Astrocyte of the cerebellum (primary cell): ENCODE data around the gene TRIM54.

Experiments
- DNase-seq: peaks from one replicate; pipeline ENCODE4 v3.0.0-alpha.2; 2011; ENCODE audit warnings: low read depth
- H3K4me3 ChIP-seq: 2 replicates; pipeline ENCODE4 v1.5.1; 2011; ENCODE audit warnings: mild to moderate bottlenecking, low read depth, low read length, moderate library complexity
- in situ Hi-C: cut with HindIII; loops from 2 replicates; pipeline ENCODE4 v1.10.0; 2017; ENCODE audit warnings: low sequenced_read_pairs
- TF ChIP-seq, protein P1 (sequence below): IDR thresholded peaks from 2 replicates; pipeline ENCODE4 v1.5.1; 2012; ENCODE audit warnings: low read length, low read depth, moderate library complexity, mild to moderate bottlenecking; ENCODE audit errors: missing control alignments

Gene TRIM54

DNA sequence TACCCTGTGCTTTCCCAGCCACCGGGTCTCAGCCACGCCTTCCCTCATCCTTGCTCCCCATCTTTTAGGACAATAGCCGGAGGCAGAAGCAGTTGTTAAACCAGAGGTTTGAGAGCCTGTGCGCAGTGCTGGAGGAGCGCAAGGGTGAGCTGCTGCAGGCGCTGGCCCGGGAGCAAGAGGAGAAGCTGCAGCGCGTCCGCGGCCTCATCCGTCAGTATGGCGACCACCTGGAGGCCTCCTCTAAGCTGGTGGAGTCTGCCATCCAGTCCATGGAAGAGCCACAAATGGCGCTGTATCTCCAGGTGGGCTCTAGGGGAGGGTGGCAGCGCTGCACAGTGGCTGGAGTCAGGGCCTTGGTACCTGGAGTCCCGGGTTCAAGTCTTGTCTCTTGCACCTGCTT lies 23.3 kb downstream of the TRIM54 start:
- TF ChIP-seq, protein P1, sequence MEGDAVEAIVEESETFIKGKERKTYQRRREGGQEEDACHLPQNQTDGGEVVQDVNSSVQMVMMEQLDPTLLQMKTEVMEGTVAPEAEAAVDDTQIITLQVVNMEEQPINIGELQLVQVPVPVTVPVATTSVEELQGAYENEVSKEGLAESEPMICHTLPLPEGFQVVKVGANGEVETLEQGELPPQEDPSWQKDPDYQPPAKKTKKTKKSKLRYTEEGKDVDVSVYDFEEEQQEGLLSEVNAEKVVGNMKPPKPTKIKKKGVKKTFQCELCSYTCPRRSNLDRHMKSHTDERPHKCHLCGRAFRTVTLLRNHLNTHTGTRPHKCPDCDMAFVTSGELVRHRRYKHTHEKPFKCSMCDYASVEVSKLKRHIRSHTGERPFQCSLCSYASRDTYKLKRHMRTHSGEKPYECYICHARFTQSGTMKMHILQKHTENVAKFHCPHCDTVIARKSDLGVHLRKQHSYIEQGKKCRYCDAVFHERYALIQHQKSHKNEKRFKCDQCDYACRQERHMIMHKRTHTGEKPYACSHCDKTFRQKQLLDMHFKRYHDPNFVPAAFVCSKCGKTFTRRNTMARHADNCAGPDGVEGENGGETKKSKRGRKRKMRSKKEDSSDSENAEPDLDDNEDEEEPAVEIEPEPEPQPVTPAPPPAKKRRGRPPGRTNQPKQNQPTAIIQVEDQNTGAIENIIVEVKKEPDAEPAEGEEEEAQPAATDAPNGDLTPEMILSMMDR = no peak
- H3K4me3 ChIP-seq = no peak overlapping the region
- DNase-seq = no peak
- in situ Hi-C loops = no loop called here

DNA sequence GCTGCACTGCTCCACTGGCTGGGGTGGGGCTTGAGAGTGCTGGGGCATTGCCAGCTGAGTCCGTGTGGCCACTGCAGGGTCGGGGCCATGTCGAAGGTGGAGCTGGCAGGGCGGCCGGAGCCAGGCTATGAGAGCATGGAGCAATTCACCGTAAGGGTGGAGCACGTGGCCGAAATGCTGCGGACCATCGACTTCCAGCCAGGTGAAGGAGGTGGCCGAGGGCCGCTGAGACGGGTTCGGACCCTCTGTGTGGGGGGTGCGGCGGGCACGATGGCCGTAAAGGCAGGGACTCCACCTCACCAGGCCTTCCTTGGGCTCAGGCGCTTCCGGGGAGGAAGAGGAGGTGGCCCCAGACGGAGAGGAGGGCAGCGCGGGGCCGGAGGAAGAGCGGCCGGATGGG lies 23.9 kb downstream of the TRIM54 start:
- TF ChIP-seq, protein P1 = no peak
- DNase-seq = no peak
- H3K4me3 ChIP-seq = no peak overlapping the region
- in situ Hi-C loops = no loop called here

DNA sequence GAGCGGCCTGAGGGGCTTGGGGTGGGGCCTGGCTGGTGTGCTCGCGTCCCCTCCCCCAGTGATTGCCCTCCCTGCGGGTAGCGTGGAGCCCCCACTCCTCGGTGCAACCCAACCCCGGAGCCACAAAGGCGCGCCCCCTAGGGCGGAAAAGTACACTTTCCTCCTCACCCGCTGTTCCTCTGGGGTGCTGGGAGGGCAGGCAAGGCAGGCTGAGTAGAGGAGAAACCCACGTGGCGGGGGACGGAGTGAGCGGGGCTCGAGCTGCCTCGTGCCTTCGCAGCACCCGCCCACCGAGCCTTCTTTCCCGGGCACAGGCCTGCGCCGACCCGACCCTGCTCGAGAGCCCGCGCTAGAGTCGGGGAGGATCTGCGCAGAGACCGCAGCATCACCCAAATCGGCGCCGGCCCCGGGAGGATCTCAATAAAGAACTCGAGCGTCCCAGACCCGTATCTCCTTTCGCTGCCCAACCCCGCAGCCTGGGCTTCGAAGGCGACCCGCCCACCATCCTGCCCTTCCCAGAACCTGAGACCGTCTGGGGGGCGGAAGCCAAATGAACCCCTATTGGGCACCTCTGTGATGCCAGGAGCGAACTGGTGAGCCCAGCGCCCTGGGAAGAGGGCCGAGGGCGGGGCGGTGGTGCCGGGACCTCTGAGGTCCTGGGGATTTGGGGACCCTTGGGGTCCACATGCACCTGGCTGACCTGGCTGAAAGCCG lies 24.5 kb downstream of the TRIM54 start:
- TF ChIP-seq, protein P1 = no peak
- H3K4me3 ChIP-seq = no peak overlapping the region
- in situ Hi-C loops = no loop called here
- no peak for DNase-seq

DNA sequence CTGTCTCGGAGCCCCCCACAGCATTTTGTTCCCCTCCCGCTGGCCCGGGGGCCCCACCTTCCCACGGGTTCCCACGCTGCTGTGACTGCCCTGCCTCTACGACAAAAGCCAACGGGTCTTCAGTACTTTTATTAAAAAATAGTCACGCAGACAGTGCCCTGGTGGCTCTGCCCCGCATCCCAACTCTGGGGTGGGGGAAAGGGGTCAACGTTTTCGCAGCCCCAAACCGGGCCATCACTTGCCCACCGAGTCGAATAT lies 25.0 kb downstream of the TRIM54 start:
- DNase-seq = no peak
- no peak overlapping the region for H3K4me3 ChIP-seq
- in situ Hi-C loops = no loop called here
- TF ChIP-seq, protein P1 = no peak

DNA sequence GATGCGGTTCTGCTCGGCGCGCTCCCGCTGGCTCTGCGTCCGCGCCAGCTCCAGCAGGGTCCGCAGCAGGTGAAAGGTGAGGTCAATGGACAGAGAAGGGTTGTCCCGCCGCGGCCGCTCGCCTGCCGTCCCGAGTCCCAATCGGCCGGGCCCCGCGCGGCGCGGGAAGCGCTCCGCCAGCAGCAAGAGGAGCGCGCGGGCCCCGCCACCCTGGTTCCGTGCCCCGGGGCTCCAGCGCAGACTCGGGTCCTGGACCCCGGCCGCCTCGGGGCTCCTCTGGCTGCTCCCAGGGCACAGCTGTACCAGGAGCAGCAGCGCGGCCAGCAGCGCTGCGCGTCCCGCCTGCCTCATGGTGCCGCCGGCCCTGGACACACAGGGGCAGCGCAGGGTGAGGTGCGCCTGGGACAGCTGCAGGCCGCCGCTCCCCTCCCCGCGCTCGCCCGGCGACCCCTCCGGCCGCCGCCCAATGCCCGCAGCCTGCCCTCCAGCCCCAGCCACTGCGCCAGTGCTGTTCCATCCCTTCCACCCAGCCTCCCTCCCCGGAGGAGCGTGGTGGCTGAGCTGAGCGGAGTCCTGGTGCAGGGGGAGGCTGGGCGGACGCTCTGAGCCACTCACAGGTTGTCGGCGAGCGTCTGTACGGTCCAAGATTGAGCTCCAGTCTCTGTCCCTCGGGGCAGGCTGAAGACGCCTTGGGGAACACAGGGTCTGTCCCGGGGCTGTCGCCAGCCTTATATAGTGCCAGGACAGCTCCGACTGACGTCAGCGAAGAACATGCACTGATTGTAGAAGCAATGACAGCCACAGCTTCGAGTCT lies 25.5 kb downstream of the TRIM54 start:
- in situ Hi-C loops = no loop called here
- no peak overlapping the region for H3K4me3 ChIP-seq
- DNase-seq = no peak
- TF ChIP-seq, protein P1 = no peak

DNA sequence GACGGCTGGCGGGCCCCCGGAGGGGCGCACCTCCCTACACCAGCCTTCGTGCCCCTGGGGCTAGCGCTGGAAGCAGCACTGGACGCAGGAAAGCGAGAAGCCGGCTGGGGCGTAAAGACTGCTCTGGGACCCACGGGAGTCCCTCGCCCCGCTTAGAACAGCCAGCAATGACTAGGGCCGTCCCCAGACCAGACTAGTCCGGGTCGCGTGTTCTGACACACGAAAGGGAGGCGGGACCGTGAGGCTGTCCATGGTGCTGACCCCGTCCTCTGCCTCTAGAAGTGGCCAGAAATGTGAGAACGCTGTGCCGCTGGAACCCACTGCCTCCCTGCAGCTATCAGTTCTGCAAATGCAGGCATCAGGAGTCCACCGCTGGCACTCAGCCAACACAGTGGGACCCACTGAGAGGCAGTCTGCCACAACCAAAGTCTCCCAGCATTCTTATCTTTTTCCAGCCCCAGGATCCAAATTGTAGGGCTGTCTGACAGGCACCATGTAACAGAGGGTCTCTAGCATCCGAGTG lies 26.2 kb downstream of the TRIM54 start, which contains the start of gene UCN:
Gene UCN (minus strand): TSS at position 87 of the 523 bp plus-strand sequence. CDS start 550 bp downstream, outside the sequence.
- no peak for DNase-seq
- H3K4me3 ChIP-seq = no peak within 1 kb of the TSS
- in situ Hi-C loops = no loop called here
- TF ChIP-seq, protein P1 = no peak
